Hepatocyte (in vitro differentiated cells): Measurements from ENCODE around the gene HSD11B1L.

ENCODE experiments used
- CTCF ChIP-seq: fragments of 200-600 bp; sonication (generic); IDR thresholded peaks from 2 replicates; pipeline ENCODE4 v1.5.1; 2016; ENCODE audit warnings: antibody characterized with exemption, mild to moderate bottlenecking; ENCODE audit not compliant: poor library complexity
- EZH2phosphoT487 ChIP-seq: fragments of 200-600 bp; sonication (generic); IDR thresholded peaks from one replicate; pipeline ENCODE4 v1.6.1; 2018; ENCODE audit warnings: antibody characterized with exemption, mild to moderate bottlenecking, low read depth, moderate library complexity; ENCODE audit not compliant: unreplicated experiment, severe bottlenecking

GRCh38 chr19:5711025-5711424, 30.2 kb downstream of the HSD11B1L start:
- TF ChIP-seq CTCF (no peak), EZH2phosphoT487 (no peak)
